SK-N-SH treated with all-trans-retinoic acid at 6 μM for 48 hours (cell line): ENCODE data around the gene C14orf180.

Experiments used
- ATAC-seq: fragments of 200-7000 bp; cut with Tn5 transposase; 3 replicates; pipeline ENCODE4 v1.9.1; 2020; ENCODE audit warnings: mild to moderate bottlenecking, moderate library complexity
- ARNTL ChIP-seq: fragments of 450-650 bp; formaldehyde crosslinking; IDR thresholded peaks from 2 replicates; pipeline ENCODE4 v1.5.0; 2020; ENCODE audit warnings: low read depth, mild to moderate bottlenecking, moderate library complexity, borderline replicate concordance
- BACH2 ChIP-seq: fragments of 250-450 bp; sonication (Bioruptor Pico); IDR thresholded peaks from 2 replicates; pipeline ENCODE4 v1.9.0; 2021; ENCODE audit warnings: mild to moderate bottlenecking, borderline replicate concordance
- CREB5 ChIP-seq: fragments of 250-450 bp; sonication (Bioruptor Pico); IDR thresholded peaks from 2 replicates; pipeline ENCODE4 v1.5.1; 2020; ENCODE audit warnings: low read depth, mild to moderate bottlenecking, moderate library complexity
- CSDC2 ChIP-seq: fragments of 250-450 bp; sonication (Bioruptor Pico); IDR thresholded peaks from 2 replicates; pipeline ENCODE4 v1.5.0; 2020; ENCODE audit warnings: mild to moderate bottlenecking, moderate library complexity
- ESRRG ChIP-seq: fragments of 250-450 bp; sonication (Bioruptor Pico); IDR thresholded peaks from 2 replicates; pipeline ENCODE4 v1.6.1; 2021; ENCODE audit warnings: mild to moderate bottlenecking
- GLIS3 ChIP-seq: fragments of 250-450 bp; sonication (Bioruptor Pico); IDR thresholded peaks from 2 replicates; pipeline ENCODE4 v1.5.0; 2020; ENCODE audit warnings: mild to moderate bottlenecking, moderate library complexity
- ISL1 ChIP-seq: fragments of 250-450 bp; sonication (Bioruptor Pico); IDR thresholded peaks from 2 replicates; pipeline ENCODE4 v2.1.2; 2022; ENCODE audit warnings: mild to moderate bottlenecking, moderate library complexity
- OSR1 ChIP-seq: fragments of 250-450 bp; sonication (Bioruptor Pico); IDR thresholded peaks from 2 replicates; pipeline ENCODE4 v1.8.0; 2022; ENCODE audit warnings: moderate library complexity, mild to moderate bottlenecking, inconsistent platforms
- PATZ1 ChIP-seq: fragments of 250-450 bp; sonication (Bioruptor Pico); IDR thresholded peaks from 2 replicates; pipeline ENCODE4 v1.8.0; 2020; ENCODE audit warnings: mild to moderate bottlenecking, moderate library complexity, borderline replicate concordance
- POU6F1 ChIP-seq: fragments of 250-450 bp; sonication (Bioruptor Pico); IDR thresholded peaks from 2 replicates; pipeline ENCODE4 v1.8.0; 2021; ENCODE audit warnings: low read depth, mild to moderate bottlenecking, moderate library complexity, borderline replicate concordance
- RARB ChIP-seq: fragments of 250-450 bp; sonication (Bioruptor Pico); IDR thresholded peaks from 2 replicates; pipeline ENCODE4 v1.8.0; 2021; ENCODE audit warnings: mild to moderate bottlenecking, moderate library complexity
- SNAI2 ChIP-seq: fragments of 250-450 bp; sonication (Bioruptor Pico); IDR thresholded peaks from 2 replicates; pipeline ENCODE4 v1.5.0; 2020; ENCODE audit warnings: mild to moderate bottlenecking, moderate library complexity
- TCF4 ChIP-seq: fragments of 250-450 bp; sonication (Bioruptor Pico); IDR thresholded peaks from 2 replicates; pipeline ENCODE4 v1.8.0; 2021; ENCODE audit warnings: mild to moderate bottlenecking, moderate library complexity, borderline replicate concordance
- TOX ChIP-seq: fragments of 250-450 bp; sonication (Bioruptor Pico); IDR thresholded peaks from 2 replicates; pipeline ENCODE4 v1.8.0; 2021; ENCODE audit warnings: mild to moderate bottlenecking, moderate library complexity, borderline replicate concordance
- TSHZ2 ChIP-seq: fragments of 250-450 bp; sonication (Bioruptor Pico); IDR thresholded peaks from 2 replicates; pipeline ENCODE4 v1.5.0; 2020; ENCODE audit warnings: mild to moderate bottlenecking, moderate library complexity
- ZC3H10 ChIP-seq: fragments of 250-450 bp; sonication (Bioruptor Pico); IDR thresholded peaks from 2 replicates; pipeline ENCODE4 v1.5.1; 2021; ENCODE audit warnings: mild to moderate bottlenecking, moderate library complexity
- ZFP3 ChIP-seq: fragments of 250-450 bp; sonication (Bioruptor Pico); IDR thresholded peaks from 2 replicates; pipeline ENCODE4 v1.5.0; 2020; ENCODE audit warnings: mild to moderate bottlenecking, moderate library complexity
- ZFP30 ChIP-seq: fragments of 450-650 bp; formaldehyde crosslinking; IDR thresholded peaks from 2 replicates; pipeline ENCODE4 v1.5.0; 2022; ENCODE audit warnings: mild to moderate bottlenecking, moderate library complexity
- ZNF70 ChIP-seq: fragments of 450-650 bp; formaldehyde crosslinking; IDR thresholded peaks from 2 replicates; pipeline ENCODE4 v1.5.0; 2020; ENCODE audit warnings: mild to moderate bottlenecking, moderate library complexity
- ZNF8 ChIP-seq: fragments of 450-650 bp; formaldehyde crosslinking; IDR thresholded peaks from 2 replicates; pipeline ENCODE4 v1.5.0; 2020; ENCODE audit warnings: mild to moderate bottlenecking, moderate library complexity
- TF ChIP-seq, protein P1 (sequence below): fragments of 250-450 bp; sonication (Bioruptor Pico); IDR thresholded peaks from 2 replicates; pipeline ENCODE4 v1.5.1; 2021; ENCODE audit warnings: mild to moderate bottlenecking, moderate library complexity

The C14orf180 gene

DNA sequence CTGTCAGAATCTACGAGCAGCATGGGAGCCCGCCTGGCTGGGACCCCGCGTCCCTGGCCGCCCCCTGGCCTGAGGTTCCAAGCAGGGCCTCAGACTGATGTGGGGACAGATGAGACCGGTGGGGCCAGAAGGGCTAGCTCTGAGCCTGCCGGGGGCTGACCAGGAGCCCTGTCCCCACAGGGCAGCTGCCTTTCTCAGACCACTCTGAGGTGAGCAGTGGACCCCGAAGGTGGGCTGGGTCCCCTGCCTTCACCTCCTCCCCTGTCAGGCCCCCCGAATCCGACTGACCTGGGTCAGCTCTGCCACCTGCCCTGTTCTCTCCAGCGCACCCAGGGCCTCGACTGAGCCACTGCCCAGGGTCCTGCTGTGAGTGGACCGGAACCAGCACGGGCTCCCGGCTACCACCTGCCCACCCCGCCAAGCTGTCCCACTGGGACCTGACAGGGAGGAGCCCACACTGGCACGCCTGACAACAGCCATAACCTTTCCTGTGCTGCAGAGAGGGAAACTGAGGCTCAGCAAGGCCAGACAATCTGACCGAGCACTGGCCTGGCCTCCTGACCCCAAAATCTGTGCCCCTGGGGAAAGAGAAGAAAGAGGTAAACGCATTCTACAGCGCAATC lies 54.7 kb downstream of the C14orf180 start:
- ATAC-seq, result no peak

DNA sequence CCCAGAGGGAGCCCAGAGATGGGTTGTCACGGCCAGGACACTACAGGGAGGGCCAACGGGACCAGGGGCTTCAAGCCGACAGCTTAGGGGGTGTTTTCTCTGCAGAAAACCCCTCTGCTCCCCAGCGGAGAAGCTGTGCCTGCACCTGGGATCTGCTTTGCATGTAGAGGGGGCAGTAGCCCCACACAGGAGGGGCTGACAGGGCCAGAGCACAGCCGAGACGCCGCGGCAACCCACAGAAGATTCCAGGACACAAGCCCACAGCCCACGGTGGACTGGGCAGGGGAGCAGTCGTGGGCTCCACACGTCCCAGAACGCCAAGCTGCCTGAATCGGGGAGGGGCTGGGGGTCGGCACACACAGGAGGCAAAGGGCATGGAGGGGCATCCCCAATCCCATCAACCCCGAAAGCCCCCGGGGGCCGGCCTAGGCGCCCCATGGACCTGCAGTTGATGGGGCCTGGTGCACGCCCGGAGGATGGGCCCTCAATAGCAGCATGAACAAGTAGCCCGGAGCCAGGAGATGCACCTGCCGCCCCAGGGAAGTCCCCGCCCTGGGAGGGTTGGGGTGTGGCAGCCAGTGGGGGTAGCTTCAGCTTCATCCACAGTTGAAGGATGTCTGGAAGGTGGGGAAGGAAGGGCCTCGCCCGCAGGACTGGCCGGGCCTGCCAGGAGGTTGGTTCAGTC lies 55.5 kb downstream of the C14orf180 start:
- no peak for ATAC-seq
- TF ChIP-seq PATZ1 (CRISPR knock-in tag) (no peak), POU6F1 (CRISPR knock-in tag) (no peak), CREB5 (CRISPR knock-in tag) (no peak), OSR1 (CRISPR knock-in tag) (no peak), RARB (CRISPR knock-in tag) (no peak), ARNTL (CRISPR knock-in tag) (no peak), SNAI2 (CRISPR knock-in tag) (no peak), TCF4 (CRISPR knock-in tag) (no peak), TOX (CRISPR knock-in tag) (no peak), ZFP3 (no peak), TSHZ2 (CRISPR knock-in tag) (no peak), BACH2 (CRISPR knock-in tag) (no peak), GLIS3 (CRISPR knock-in tag) (no peak), CSDC2 (CRISPR knock-in tag) (no peak), ISL1 (no peak), ZC3H10 (CRISPR knock-in tag) (no peak), ESRRG (CRISPR knock-in tag) (no peak), ZNF70 (CRISPR knock-in tag) (no peak), ZFP30 (CRISPR knock-in tag) (no peak)
- TF ChIP-seq, protein P1, sequence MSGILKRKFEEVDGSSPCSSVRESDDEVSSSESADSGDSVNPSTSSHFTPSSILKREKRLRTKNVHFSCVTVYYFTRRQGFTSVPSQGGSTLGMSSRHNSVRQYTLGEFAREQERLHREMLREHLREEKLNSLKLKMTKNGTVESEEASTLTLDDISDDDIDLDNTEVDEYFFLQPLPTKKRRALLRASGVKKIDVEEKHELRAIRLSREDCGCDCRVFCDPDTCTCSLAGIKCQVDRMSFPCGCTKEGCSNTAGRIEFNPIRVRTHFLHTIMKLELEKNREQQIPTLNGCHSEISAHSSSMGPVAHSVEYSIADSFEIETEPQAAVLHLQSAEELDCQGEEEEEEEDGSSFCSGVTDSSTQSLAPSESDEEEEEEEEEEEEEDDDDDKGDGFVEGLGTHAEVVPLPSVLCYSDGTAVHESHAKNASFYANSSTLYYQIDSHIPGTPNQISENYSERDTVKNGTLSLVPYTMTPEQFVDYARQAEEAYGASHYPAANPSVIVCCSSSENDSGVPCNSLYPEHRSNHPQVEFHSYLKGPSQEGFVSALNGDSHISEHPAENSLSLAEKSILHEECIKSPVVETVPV (CRISPR knock-in tag), result no peak

More for the DNA sequence above, 54.7 kb downstream of the C14orf180 start:
- TF ChIP-seq ZNF70 (CRISPR knock-in tag), result no peak

DNA sequence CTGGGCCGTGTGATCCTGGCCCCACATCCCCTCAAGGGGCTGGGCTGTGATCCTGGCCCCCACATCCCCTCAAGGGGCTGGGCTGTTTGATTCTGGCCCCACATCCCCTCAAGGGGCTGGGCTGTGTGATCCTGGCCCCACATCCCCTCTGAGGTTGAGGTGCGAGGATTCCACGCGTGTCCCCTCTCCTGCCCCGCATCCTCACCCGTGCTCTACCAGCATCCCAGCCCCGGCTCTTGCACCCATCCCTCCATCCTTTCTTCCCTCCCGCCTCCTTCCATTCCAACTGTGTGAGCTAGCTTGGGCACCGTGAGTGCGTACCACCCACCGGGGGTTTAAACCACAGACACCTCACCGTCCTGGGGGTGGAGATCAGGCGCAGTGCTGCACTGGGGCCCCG lies 56.2 kb downstream of the C14orf180 start:
- TF ChIP-seq POU6F1 (CRISPR knock-in tag), result no peak
- no peak for TF ChIP-seq CSDC2 (CRISPR knock-in tag)
- no peak for TF ChIP-seq SNAI2 (CRISPR knock-in tag)
- no peak for TF ChIP-seq ESRRG (CRISPR knock-in tag)
- TF ChIP-seq ZNF8 (CRISPR knock-in tag), result no peak
- no peak for TF ChIP-seq CREB5 (CRISPR knock-in tag)
- no peak for ATAC-seq
